IPS-NIHi7 (cell line): ENCODE results near the gene CCM2L.
A peak's percentile ranks its signal among the peaks of the same experiment; 100 is the strongest.

Experiments used
- DNase-seq: peaks from one replicate; pipeline ENCODE4 v3.0.0; 2012; ENCODE audit warnings: mixed read lengths; ENCODE audit errors: extremely low spot score

The CCM2L gene

GRCh38 chr20:32010101-32010500 is at the start of gene CCM2L:
CCM2L (plus strand) TSS chr20:32010438; CDS start chr20:32010455, 17 bp downstream.
- DNase-seq, result no peak

GRCh38 chr20:31962761-31963160 is 47.5 kb upstream of the CCM2L start:
- no peak for DNase-seq

- no peak for DNase-seq
These were observed 46.3 kb upstream of the CCM2L start for GRCh38 chr20:31963889-31964288.

DNA sequence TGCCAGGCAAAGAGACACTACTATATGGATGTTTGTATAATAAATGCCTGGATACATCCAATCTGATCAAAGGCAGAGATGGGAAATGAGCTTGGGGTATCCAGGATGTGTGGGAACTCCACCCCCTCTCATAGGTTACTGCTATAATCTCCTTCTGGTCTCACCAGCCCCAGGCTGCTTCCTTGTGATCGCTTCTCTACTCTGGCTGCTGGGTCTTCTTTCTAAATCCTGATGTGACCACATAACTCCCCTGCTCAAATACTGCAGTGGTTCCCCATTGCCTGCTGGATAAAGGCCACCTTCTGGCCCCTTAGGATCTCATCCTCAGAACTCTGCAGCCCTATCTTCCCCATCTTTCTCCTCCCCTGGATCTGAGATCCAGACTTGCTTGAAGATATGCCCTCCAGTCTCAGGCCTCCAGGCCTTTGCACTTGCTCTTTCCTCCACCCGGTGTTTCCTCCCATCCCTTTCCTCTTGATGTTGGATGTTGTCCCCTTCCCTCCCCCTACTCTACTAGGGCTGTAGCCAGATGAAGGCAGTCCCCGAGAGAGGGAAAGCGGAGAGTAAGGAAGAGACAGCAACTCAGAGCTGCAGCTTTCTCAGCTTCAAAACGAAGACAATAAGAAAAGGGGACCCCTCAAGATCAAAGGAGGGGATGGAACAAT is 43.1 kb upstream of the CCM2L start:
- DNase-seq, result no peak

GRCh38 chr20:31967830-31968249 is 42.4 kb upstream of the CCM2L start, which contains the start of gene XKR7:
XKR7 (plus strand) TSS chr20:31968151; CDS start chr20:31968176, 25 bp downstream.
- DNase-seq, result peak; percentile 72

GRCh38 chr20:31968291-31969126 is 41.7 kb upstream of the CCM2L start:
- DNase-seq, result peak; percentile 97

DNA sequence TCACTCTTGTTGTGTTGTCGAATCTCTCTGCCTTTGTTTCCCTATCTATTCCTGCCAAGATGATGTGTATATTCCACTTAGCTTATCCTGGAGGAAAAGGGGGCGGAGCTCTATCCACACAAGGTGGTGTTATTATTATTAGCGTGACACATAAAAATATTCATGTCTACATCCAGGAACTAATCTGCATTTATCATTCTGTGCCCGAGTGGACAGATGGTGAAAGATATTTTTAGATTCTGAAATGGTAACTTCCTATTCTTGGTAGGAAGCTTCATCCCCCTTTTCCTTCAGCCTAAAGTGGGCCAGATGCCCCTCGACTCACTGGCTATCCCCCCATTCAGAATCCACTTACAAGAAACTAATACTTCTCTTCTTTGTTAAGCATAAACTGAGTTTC is 40.2 kb upstream of the CCM2L start:
- DNase-seq, result no peak

DNA sequence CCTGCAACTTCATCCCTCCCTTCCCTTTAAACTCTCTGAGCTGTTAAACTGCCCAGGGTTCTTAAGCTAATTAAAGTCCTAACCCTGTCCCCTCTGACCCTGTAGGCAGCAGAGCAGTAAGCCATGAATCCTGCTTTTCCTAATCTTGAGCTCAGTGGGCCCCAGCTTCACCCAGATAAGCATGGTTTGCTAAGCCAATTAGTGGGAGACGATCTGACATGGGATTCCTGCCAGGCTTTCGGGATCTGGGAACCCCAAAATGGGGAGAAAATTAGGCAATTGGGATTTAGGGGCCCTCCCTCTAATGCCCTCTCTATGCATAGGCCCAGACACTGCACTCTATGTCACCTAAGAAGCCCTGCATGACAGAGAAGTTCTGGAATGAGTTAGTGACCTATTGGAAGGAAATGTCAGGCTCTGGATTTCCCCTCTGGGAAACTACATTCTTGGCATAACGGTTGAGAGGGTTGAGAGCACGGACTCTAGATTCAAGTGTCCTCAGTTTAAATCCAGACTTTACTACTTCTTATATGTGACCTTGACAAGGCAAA is 37.7 kb upstream of the CCM2L start:
- DNase-seq, result no peak

- no peak for DNase-seq
These were observed 35.9 kb upstream of the CCM2L start for GRCh38 chr20:31974296-31974695.

DNA sequence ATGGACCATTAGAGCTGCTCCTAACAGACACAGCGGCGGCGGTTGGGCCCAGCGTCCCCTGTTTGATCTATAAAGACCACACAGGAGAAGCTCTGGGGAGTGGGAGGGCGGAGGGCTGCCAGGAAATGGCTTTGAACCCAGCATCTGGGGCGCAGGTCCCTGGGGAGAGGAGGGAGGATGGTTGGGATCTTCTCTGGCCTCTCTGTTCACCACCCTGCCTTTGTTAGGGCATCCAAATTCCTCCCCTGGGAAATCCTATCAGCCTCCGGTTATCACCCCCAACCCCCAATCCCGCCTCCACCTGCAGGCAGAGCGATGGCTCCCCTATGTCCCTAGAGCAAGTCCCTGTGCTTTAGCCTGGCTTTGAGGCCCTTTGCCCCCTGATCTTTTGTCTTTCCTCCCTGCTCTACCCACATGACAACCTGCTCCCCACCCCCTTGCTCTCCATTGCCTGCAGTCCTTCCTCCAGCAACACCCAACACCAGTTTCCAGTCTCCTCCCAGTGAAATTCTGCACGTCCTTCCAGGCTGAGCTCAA is 35.2 kb upstream of the CCM2L start:
- DNase-seq, result peak; percentile 65

GRCh38 chr20:31975874-31976273 is 34.4 kb upstream of the CCM2L start:
- no peak for DNase-seq

DNA sequence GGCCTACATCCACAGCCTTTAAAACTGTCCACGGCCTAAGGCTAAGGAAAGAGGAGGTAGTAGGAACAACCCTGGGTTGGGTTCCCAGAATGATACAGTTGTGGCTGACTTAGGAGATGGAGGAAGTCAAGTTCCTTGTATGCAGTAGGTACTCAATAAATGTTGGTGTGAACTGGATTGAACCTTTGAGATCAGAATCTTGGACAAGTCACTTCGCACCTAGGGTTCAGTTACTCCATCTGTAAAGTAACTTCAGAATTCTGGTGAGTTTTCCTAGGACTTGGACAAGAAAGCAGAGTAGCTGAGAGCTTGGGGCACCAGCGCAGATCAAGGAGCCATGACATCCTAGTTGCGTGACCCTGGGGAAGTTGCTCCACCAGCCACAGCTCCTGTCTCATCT is 33.2 kb upstream of the CCM2L start:
- DNase-seq, result no peak

- no peak for DNase-seq
These were observed 30.4 kb upstream of the CCM2L start for GRCh38 chr20:31979713-31980426.

GRCh38 chr20:31981784-31982183 is 28.5 kb upstream of the CCM2L start:
- no peak for DNase-seq

GRCh38 chr20:31984981-31985471 is 25.2 kb upstream of the CCM2L start:
- DNase-seq, result no peak

- no peak for DNase-seq
These were observed 22.5 kb upstream of the CCM2L start for GRCh38 chr20:31987744-31988143.

GRCh38 chr20:31988430-31989015 is 21.7 kb upstream of the CCM2L start:
- DNase-seq, result no peak

DNA sequence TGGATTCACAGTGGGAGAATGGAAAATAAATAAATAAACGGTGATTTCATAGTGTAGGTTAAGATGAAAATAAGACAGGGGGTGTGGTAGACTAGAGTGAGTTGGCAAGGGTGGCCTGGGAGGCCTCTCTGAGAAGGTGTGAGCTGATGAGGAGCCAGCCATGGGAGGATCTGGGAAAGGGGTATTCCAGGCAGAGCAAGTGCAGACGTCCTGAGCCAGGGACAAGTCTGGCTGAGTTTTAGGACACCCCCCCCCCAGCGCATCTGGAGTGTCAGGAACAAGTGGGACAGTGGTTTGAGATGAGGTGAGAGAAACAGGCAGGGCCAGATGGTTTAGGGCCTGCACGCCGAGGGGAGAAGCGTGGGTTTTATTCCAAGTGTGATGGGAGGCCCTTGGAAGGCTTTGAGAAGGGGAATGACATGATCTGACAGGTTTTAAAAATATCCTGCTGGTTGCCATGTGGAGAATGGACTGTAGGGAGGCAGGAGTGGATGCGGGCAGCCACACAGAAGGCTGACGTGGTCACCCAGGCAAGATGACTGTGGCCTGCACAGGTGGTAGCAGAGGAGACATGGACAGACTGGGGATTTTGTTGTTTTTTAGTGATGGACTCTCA is 21.1 kb upstream of the CCM2L start:
- no peak for DNase-seq

DNA sequence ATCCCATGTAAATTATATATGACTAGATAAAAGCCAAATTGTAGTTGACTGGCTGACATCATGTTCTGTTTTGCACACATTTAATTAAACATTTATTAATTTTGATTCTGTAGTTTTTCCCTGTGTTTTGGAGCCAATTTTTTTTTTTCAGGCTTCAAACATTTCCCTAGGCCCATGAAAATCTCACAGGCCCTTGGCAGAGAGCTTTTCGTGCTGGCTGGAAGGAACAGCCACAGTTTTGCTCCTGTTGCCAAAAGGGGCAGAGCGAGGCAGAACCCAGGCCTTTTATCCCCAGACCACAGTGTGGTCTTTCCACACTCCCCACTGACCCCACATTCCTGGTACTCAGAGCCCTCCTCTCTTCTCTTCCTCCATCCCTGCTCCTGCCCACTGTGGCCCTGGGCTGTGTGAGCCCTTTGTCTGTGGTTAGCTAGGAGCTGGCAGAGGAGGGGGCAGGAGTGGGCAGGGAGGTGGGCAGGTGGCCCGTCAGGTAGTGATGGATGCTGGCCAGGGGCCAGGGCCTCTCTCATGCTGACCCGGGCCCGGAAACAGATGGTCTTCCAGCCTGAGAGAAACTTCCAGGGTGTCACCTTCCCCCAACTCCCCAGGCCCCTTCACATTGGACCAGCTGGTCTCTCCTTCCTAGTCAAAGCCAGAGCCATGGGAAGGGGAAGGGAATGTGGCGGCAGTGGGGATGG is 19.4 kb upstream of the CCM2L start:
- no peak for DNase-seq

DNA sequence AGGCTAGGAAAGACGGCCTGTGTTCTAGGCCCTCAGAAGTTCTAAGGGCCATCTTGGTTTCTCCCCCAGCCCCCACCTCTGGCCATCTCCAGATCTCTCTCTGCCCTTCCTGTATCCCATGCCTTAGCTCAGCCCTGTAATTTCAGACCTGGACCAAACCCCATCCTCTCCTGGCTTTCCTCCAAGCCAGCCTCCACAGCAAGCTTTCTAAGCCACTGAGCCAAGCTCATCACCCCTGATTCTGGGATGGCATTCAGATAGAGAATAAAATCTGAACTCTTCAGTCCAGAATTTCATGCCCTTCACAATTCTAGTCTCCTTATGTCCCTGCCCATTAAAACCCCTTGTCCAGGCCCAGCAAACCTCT is 18.9 kb upstream of the CCM2L start:
- DNase-seq, result no peak
